Osteocyte (in vitro differentiated cells): ENCODE results near the gene HNRNPL. TPM values are rescaled to one million over a fixed set of nuclear protein-coding genes. Genes with fewer than 3 reads are reported as not detected.

ENCODE experiments used
- DNase-seq: peaks from one replicate; pipeline ENCODE4 v3.0.0; 2021; ENCODE audit warnings: mixed read lengths; ENCODE audit not compliant: unreplicated experiment; ENCODE audit errors: extremely low spot score
- H3K27ac Mint-ChIP-seq: one replicate; pipeline ENCODE4 v1.8.0; 2021; ENCODE audit warnings: mild to moderate bottlenecking, mixed read lengths; ENCODE audit not compliant: unreplicated experiment
- H3K27me3 Mint-ChIP-seq: one replicate; pipeline ENCODE4 v1.8.0; 2021; ENCODE audit warnings: mixed read lengths; ENCODE audit not compliant: unreplicated experiment
- H3K36me3 Mint-ChIP-seq: one replicate; pipeline ENCODE4 v1.8.0; 2021; ENCODE audit warnings: mixed read lengths; ENCODE audit not compliant: unreplicated experiment
- H3K4me1 Mint-ChIP-seq: one replicate; pipeline ENCODE4 v1.8.0; 2021; ENCODE audit warnings: mixed read lengths; ENCODE audit not compliant: unreplicated experiment
- H3K4me3 Mint-ChIP-seq: one replicate; pipeline ENCODE4 v1.8.0; 2021; ENCODE audit warnings: mild to moderate bottlenecking, moderate library complexity, mixed read lengths; ENCODE audit not compliant: unreplicated experiment
- H3K9me3 Mint-ChIP-seq: one replicate; pipeline ENCODE4 v1.8.0; 2021; ENCODE audit warnings: mixed read lengths; ENCODE audit not compliant: unreplicated experiment
- CTCF ChIP-seq: fragments of 200-600 bp; sonication (generic); IDR thresholded peaks from 2 replicates; pipeline ENCODE4 v1.5.0; 2021; ENCODE audit warnings: antibody characterized with exemption, mild to moderate bottlenecking, moderate library complexity
- total RNA-seq: library from RNA; stranded (reverse); gene quantifications from 2 replicates; pipeline ENCODE4 v1.2.1, GENCODE V29; 2021

HNRNPL gene
- total RNA-seq, 1 donor from 2014 or later = 262 TPM

- Mint-ChIP-seq H3K27ac (peak overlapping the region; percentile 34), H3K4me1 (peaks cover 8% of the 10 kb centered on the region), H3K27me3 (no peaks in the 10 kb centered on the region), H3K4me3 (no peak overlapping the region), H3K36me3 (peaks cover 37% of the 10 kb centered on the region), H3K9me3 (no peaks in the 10 kb centered on the region)
- TF ChIP-seq CTCF = no peak
- DNase-seq = no peak
Measured at GRCh38 chr19:38836159-38836982, 13.4 kb downstream of the HNRNPL start.

DNA sequence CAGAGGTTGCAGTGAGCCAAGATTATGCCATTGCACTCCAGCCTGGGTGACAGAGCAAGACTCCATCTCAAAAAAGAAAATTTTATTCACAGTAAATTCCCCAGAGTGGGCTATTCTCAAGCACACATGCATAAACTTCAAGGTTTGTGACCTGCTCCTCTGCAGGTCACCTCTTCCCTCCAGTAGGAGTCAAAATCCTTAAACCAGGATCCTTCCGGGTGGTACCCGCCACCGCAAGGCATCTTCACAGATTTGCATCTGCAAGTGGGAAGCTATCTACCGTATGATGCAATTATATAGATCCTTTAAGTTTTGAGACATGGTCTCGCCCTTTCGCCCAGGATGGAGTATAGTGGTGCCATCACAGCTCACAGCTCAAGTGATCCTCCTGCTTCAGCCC lies 15.2 kb downstream of the HNRNPL start:
- no peak for DNase-seq
- H3K27ac Mint-ChIP-seq = no peak overlapping the region
- H3K36me3 Mint-ChIP-seq = peaks cover 34% of the 10 kb centered on the region
- no peak overlapping the region for H3K4me3 Mint-ChIP-seq
- TF ChIP-seq CTCF = no peak
- H3K9me3 Mint-ChIP-seq = no peaks in the 10 kb centered on the region
- H3K27me3 Mint-ChIP-seq = no peaks in the 10 kb centered on the region
- H3K4me1 Mint-ChIP-seq = peaks cover 16% of the 10 kb centered on the region

DNA sequence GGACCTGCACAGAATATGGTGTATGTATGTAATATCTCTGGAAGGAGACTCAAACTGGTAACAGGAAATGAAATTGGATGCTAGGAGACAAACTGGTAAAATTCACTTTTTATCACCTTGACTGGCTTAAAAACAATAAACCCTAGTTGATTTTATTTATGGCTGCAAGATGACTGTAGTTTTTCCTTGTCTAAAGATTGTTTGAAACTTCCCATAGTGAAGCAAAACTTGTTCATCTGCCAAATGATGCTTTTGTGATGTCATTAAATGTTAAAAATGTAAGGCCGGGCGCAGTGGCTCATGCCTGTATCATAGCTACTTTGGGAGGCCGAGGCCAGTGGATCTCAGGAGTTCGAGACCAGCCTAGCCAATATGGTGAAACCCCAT lies 15.7 kb downstream of the HNRNPL start:
- DNase-seq = no peak
- H3K4me1 Mint-ChIP-seq = peaks cover 16% of the 10 kb centered on the region
- no peak for TF ChIP-seq CTCF
- no peaks in the 10 kb centered on the region for H3K27me3 Mint-ChIP-seq
- H3K27ac Mint-ChIP-seq = peak overlapping the region; percentile 52
- H3K4me3 Mint-ChIP-seq = no peak overlapping the region
- H3K36me3 Mint-ChIP-seq = peaks cover 29% of the 10 kb centered on the region
- no peaks in the 10 kb centered on the region for H3K9me3 Mint-ChIP-seq

DNA sequence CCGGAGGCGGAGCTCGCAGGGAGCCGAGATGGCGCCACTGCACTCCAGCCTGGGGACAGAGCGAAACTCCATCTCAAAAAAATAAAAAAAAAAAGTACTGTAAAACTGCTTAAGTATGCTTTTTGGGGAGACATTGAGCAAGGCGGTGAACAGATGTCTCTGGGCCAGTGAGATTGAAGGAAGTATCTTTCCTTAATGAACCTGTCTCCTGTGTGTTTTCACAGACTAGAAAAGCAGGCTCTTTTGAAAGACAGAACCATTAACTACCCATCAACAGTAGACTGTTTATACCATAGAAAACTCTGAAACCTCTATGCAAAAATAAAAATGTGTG lies 16.7 kb downstream of the HNRNPL start:
- Mint-ChIP-seq H3K27ac (peak overlapping the region; percentile 97), H3K27me3 (no peaks in the 10 kb centered on the region), H3K4me3 (no peak overlapping the region)

More for the DNA sequence above, 16.7 kb downstream of the HNRNPL start:
- H3K36me3 Mint-ChIP-seq = peaks cover 26% of the 10 kb centered on the region
- H3K9me3 Mint-ChIP-seq = no peaks in the 10 kb centered on the region
- H3K4me1 Mint-ChIP-seq = peaks cover 16% of the 10 kb centered on the region
- TF ChIP-seq CTCF = no peak
- no peak for DNase-seq
